Measurements from ENCODE around the gene HINT1. TPM values are rescaled to one million over a fixed set of nuclear protein-coding genes. Genes with fewer than 3 reads are reported as not detected.

HINT1 gene
- polyA plus RNA-seq, 1 donor from 2014 or later: 706 TPM

- H3K27me3 ChIP-seq (ENCODE audit: insufficient read depth, low read depth, low read length): no peaks in the 10 kb centered on the region
- H4K20me1 ChIP-seq (ENCODE audit: insufficient read depth): no peaks in the 10 kb centered on the region
- no peak overlapping the region for H3K4me2 ChIP-seq (ENCODE audit: low read length)
- no peak overlapping the region for H3K4me3 ChIP-seq (ENCODE audit: low read length)
- H3K9me3 ChIP-seq (ENCODE audit: low read length): no peaks in the 10 kb centered on the region
- H3K36me3 ChIP-seq (ENCODE audit: insufficient read depth, low read length): no peaks in the 10 kb centered on the region
- no peak overlapping the region for H3K9ac ChIP-seq (ENCODE audit: low read length)
- TF ChIP-seq REST (IDR thresholded peaks at IDR 0.05; ENCODE audit: borderline replicate concordance) (no peak), TAF1 (IDR thresholded peaks at IDR 0.05; ENCODE audit: low read depth) (no peak), EP300 (conservative IDR thresholded peaks at IDR 0.05; ENCODE audit: poor library complexity, severe bottlenecking) (no peak), SMC3 (conservative IDR thresholded peaks at IDR 0.05; ENCODE audit: poor library complexity) (no peak), EZH2 (IDR thresholded peaks at IDR 0.05; ENCODE audit: borderline replicate concordance, insufficient read depth, low read length, poor library complexity, severe bottlenecking) (no peak), CTCF (IDR thresholded peaks at IDR 0.05; ENCODE audit: poor library complexity, severe bottlenecking) (no peak), POLR2AphosphoS5 (IDR thresholded peaks at IDR 0.05) (no peak)
- no peak overlapping the region for H2AFZ ChIP-seq (ENCODE audit: low read depth, low read length)
- no peaks in the 10 kb centered on the region for H3K79me2 ChIP-seq (replicated peaks; ENCODE audit: insufficient read depth, low read length)
- H3K27ac ChIP-seq (ENCODE audit: low read length): no peak overlapping the region
- H3K9me2 ChIP-seq (ENCODE audit: insufficient read depth, low read length): no peaks in the 10 kb centered on the region
- no peaks in the 10 kb centered on the region for H3F3A ChIP-seq (ENCODE audit: insufficient read depth, low read length, poor library complexity, severe bottlenecking)
Measured at GRCh38 chr5:131211669-131212068, 46.6 kb upstream of the HINT1 start.

- Histone ChIP-seq H2AFZ (ENCODE audit: low read depth, low read length) (no peak overlapping the region), H3K9me2 (ENCODE audit: insufficient read depth, low read length) (no peaks in the 10 kb centered on the region), H3K27me3 (ENCODE audit: insufficient read depth, low read depth, low read length) (no peaks in the 10 kb centered on the region), H3F3A (ENCODE audit: insufficient read depth, low read length, poor library complexity, severe bottlenecking) (no peaks in the 10 kb centered on the region), H3K36me3 (ENCODE audit: insufficient read depth, low read length) (no peaks in the 10 kb centered on the region), H3K4me3 (ENCODE audit: low read length) (no peak overlapping the region), H3K4me2 (ENCODE audit: low read length) (no peak overlapping the region), H4K20me1 (ENCODE audit: insufficient read depth) (no peaks in the 10 kb centered on the region), H3K79me2 (replicated peaks; ENCODE audit: insufficient read depth, low read length) (no peaks in the 10 kb centered on the region), H3K27ac (ENCODE audit: low read length) (no peak overlapping the region), H3K9ac (ENCODE audit: low read length) (no peak overlapping the region), H3K9me3 (ENCODE audit: low read length) (no peaks in the 10 kb centered on the region)
- TF ChIP-seq REST (IDR thresholded peaks at IDR 0.05; ENCODE audit: borderline replicate concordance): no peak
- no peak for TF ChIP-seq TAF1 (IDR thresholded peaks at IDR 0.05; ENCODE audit: low read depth)
- TF ChIP-seq SMC3 (conservative IDR thresholded peaks at IDR 0.05; ENCODE audit: poor library complexity): no peak
- no peak for TF ChIP-seq MXI1 (conservative IDR thresholded peaks at IDR 0.05; ENCODE audit: poor library complexity, severe bottlenecking)
- TF ChIP-seq EP300 (conservative IDR thresholded peaks at IDR 0.05; ENCODE audit: poor library complexity, severe bottlenecking): no peak
- no peak for TF ChIP-seq CTCF (IDR thresholded peaks at IDR 0.05; ENCODE audit: poor library complexity, severe bottlenecking)
- no peak for TF ChIP-seq RAD21 (conservative IDR thresholded peaks at IDR 0.05)
- no peak for TF ChIP-seq POLR2AphosphoS5 (IDR thresholded peaks at IDR 0.05)
- no peak for TF ChIP-seq EZH2 (IDR thresholded peaks at IDR 0.05; ENCODE audit: borderline replicate concordance, insufficient read depth, low read length, poor library complexity, severe bottlenecking)
Measured at GRCh38 chr5:131210151-131210510, 45.1 kb upstream of the HINT1 start.
